ENCODE results near the gene NSMCE3. TPM values are rescaled to one million over a fixed set of nuclear protein-coding genes. Genes with fewer than 3 reads are reported as not detected.

The NSMCE3 gene
- total RNA-seq, 1 donor from 2014 or later, result 6.8 TPM

DNA sequence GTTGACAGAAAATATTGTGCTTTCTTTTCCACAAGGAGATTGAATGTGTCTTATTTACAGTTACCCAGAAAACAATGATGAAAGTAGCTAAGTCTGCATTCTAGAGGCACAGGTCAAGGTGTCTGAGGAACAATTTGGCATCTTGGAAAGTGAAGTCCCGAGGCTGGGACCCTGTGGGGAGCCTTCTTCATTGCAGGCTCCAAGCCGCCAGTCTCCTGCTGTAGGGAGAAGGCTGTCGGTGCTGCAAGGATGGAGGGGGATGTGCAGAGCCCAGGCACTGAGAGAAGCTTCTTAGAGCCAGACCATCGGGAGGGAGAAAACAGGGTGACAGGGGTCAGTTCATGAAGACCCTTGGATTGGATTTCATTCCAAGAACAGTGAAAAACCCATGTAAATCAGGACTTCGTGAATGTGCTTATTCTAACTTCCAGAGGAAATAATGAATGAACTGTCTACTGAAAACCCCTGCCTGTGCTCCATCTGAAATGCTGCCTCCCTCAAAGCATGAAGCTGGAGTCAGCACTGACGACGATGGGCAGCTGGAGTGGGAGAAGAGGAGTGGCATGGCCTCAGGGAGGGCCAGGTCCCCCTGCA, 25.2 kb upstream of the NSMCE3 start:
- Histone ChIP-seq H3K4me3 (no peak overlapping the region), H3K36me3 (no peaks in the 10 kb centered on the region), H3K27me3 (ENCODE audit: low read depth) (peaks cover 15% of the 10 kb centered on the region), H3K27ac (replicated peaks) (no peak overlapping the region), H3K9me3 (replicated peaks) (no peaks in the 10 kb centered on the region), H3K4me1 (no peaks in the 10 kb centered on the region)
- intact Hi-C loops (cut with micrococcal nuclease), result no loop called here
- DNase-seq, result no peak
- TF ChIP-seq, protein P1, sequence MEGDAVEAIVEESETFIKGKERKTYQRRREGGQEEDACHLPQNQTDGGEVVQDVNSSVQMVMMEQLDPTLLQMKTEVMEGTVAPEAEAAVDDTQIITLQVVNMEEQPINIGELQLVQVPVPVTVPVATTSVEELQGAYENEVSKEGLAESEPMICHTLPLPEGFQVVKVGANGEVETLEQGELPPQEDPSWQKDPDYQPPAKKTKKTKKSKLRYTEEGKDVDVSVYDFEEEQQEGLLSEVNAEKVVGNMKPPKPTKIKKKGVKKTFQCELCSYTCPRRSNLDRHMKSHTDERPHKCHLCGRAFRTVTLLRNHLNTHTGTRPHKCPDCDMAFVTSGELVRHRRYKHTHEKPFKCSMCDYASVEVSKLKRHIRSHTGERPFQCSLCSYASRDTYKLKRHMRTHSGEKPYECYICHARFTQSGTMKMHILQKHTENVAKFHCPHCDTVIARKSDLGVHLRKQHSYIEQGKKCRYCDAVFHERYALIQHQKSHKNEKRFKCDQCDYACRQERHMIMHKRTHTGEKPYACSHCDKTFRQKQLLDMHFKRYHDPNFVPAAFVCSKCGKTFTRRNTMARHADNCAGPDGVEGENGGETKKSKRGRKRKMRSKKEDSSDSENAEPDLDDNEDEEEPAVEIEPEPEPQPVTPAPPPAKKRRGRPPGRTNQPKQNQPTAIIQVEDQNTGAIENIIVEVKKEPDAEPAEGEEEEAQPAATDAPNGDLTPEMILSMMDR (IDR thresholded peaks at IDR 0.05; ENCODE audit: borderline replicate concordance), result no peak

GRCh38 chr15:29291067-29291845, 21.6 kb upstream of the NSMCE3 start:
- no peaks in the 10 kb centered on the region for H3K36me3 ChIP-seq
- no peak for DNase-seq
- H3K27ac ChIP-seq (replicated peaks), result no peak overlapping the region
- no peaks in the 10 kb centered on the region for H3K9me3 ChIP-seq (replicated peaks)
- no peaks in the 10 kb centered on the region for H3K4me1 ChIP-seq
- TF ChIP-seq, protein P1 (IDR thresholded peaks at IDR 0.05; ENCODE audit: borderline replicate concordance), result no peak
- intact Hi-C loops (cut with micrococcal nuclease), result no loop called here
- peaks cover 37% of the 10 kb centered on the region for H3K27me3 ChIP-seq (ENCODE audit: low read depth)
- H3K4me3 ChIP-seq, result no peak overlapping the region

GRCh38 chr15:29289173-29289572, 19.6 kb upstream of the NSMCE3 start:
- no peak overlapping the region for H3K27ac ChIP-seq (replicated peaks)
- no peaks in the 10 kb centered on the region for H3K9me3 ChIP-seq (replicated peaks)
- H3K36me3 ChIP-seq, result no peaks in the 10 kb centered on the region
- H3K4me1 ChIP-seq, result no peaks in the 10 kb centered on the region
- TF ChIP-seq, protein P1 (IDR thresholded peaks at IDR 0.05; ENCODE audit: borderline replicate concordance), result no peak
- no peak for DNase-seq
- H3K4me3 ChIP-seq, result no peak overlapping the region
- intact Hi-C loops (cut with micrococcal nuclease), result no loop called here
- peaks cover 54% of the 10 kb centered on the region for H3K27me3 ChIP-seq (ENCODE audit: low read depth)

GRCh38 chr15:29285386-29285785, 15.8 kb upstream of the NSMCE3 start:
- intact Hi-C loops (cut with micrococcal nuclease), result no loop called here
- DNase-seq, result no peak
- Histone ChIP-seq H3K36me3 (no peaks in the 10 kb centered on the region), H3K27ac (replicated peaks) (no peak overlapping the region), H3K4me1 (no peaks in the 10 kb centered on the region), H3K27me3 (ENCODE audit: low read depth) (peaks cover 67% of the 10 kb centered on the region), H3K9me3 (replicated peaks) (no peaks in the 10 kb centered on the region), H3K4me3 (no peak overlapping the region)
- TF ChIP-seq, protein P1 (IDR thresholded peaks at IDR 0.05; ENCODE audit: borderline replicate concordance), result no peak

DNA sequence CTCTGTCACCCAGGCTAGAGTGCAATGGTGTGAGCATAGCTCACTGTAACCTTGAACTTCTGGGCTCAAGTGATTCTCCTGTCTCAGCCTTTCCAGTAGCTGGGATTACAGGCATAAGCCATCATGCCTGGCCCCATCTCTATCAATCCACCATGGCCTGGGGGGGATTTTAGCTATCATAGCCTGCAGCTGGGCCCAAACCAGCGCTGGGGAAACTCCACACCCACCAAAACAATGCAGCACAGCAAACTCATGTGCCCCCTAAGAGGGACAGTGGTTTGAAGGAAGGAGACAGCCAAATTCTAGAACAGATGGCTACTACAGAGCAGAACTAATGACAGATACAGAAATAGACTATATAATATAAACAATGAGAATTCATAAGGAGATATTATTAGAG, 13.8 kb upstream of the NSMCE3 start:
- no peak overlapping the region for H3K27ac ChIP-seq (replicated peaks)
- DNase-seq, result no peak

More for the DNA sequence above, 13.8 kb upstream of the NSMCE3 start:
- intact Hi-C loops (cut with micrococcal nuclease), result no loop called here
- Histone ChIP-seq H3K9me3 (replicated peaks) (no peaks in the 10 kb centered on the region), H3K27me3 (ENCODE audit: low read depth) (peaks cover 58% of the 10 kb centered on the region), H3K36me3 (no peaks in the 10 kb centered on the region), H3K4me3 (no peak overlapping the region), H3K4me1 (no peaks in the 10 kb centered on the region)
- TF ChIP-seq, protein P1 (IDR thresholded peaks at IDR 0.05; ENCODE audit: borderline replicate concordance), result no peak

Data from left ventricle myocardium inferior (tissue), 1 donor.